Prostate gland (tissue), 2 donors: Measurements from ENCODE around the gene UNC79. TPM values are rescaled to one million over a fixed set of nuclear protein-coding genes. Genes with fewer than 3 reads are reported as not detected.

Experiments
- DNase-seq: peaks from one replicate; pipeline ENCODE4 v3.0.0-alpha.2; 2019; ENCODE audit warnings: low spot score
- H3K27ac ChIP-seq, 2 donors: fragments of 200-600 bp; sonication (generic); 2 replicates each; pipeline ENCODE4 v1.5.1; 2017 to 2019
- H3K27me3 ChIP-seq: fragments of 200-600 bp; sonication (generic); replicated peaks from 2 replicates; pipeline ENCODE4 v1.5.1; 2019; ENCODE audit not compliant: insufficient read depth
- H3K36me3 ChIP-seq, 2 donors: fragments of 200-600 bp; sonication (generic); 1 replicate in 1 of 2; 2 replicates in 1 of 2; pipeline versions ENCODE4 v1.5.1 to v1.8.1; 2017 to 2019
- H3K4me1 ChIP-seq: fragments of 200-600 bp; sonication (generic); replicated peaks from 2 replicates; pipeline ENCODE4 v1.5.1; 2019
- H3K4me3 ChIP-seq, 2 donors: fragments of 200-600 bp; sonication (generic); 2 replicates each; pipeline ENCODE4 v1.5.1; 2017 to 2019
- H3K9me3 ChIP-seq: fragments of 200-600 bp; sonication (generic); 2 replicates; pipeline ENCODE4 v1.5.1; 2017
- POLR2A ChIP-seq: fragments of 450-650 bp; IDR thresholded peaks from one replicate; pipeline ENCODE4 v1.6.1; 2016; ENCODE audit warnings: antibody characterized with exemption, mild to moderate bottlenecking
- POLR2AphosphoS5 ChIP-seq: sonication (generic); formaldehyde crosslinking; IDR thresholded peaks from one replicate; pipeline ENCODE4 v1.6.1; 2017; ENCODE audit warnings: antibody characterized with exemption
- WGBS: methylation state at CpG from one replicate; pipeline ENCODE4 v1.1.5; 2018; 5-methylcytosine and 5-hydroxymethylcytosine counted together
- intact Hi-C: fragments of 100-400 bp; cut with DNase I; formaldehyde crosslinking; loops from one replicate; pipeline ENCODE4 v1.14.2; 2022
- total RNA-seq, 2 donors: library from RNA; depleted of rRNA; stranded (reverse); fragments of >200 nt; gene quantifications; one replicate each; pipeline ENCODE4 v1.1.0, GENCODE V29; 2016
- TF ChIP-seq, protein P1 (sequence below), 4 experiments: fragments of 200-600 bp in 2 of 4; fragments of 450-650 bp in 2 of 4; sonication (generic) in 2 of 4; IDR thresholded peaks; 1 replicate in 3 of 4; 2 replicates in 1 of 4; pipeline ENCODE4 v1.5.1; 2016 to 2019; ENCODE audit warnings: antibody characterized with exemption in 4 of 4, mild to moderate bottlenecking in 2 of 4, moderate library complexity in 2 of 4

Gene UNC79
- total RNA-seq, 2 donors from 2014 or later = 0.32 to 1.0 TPM

DNA sequence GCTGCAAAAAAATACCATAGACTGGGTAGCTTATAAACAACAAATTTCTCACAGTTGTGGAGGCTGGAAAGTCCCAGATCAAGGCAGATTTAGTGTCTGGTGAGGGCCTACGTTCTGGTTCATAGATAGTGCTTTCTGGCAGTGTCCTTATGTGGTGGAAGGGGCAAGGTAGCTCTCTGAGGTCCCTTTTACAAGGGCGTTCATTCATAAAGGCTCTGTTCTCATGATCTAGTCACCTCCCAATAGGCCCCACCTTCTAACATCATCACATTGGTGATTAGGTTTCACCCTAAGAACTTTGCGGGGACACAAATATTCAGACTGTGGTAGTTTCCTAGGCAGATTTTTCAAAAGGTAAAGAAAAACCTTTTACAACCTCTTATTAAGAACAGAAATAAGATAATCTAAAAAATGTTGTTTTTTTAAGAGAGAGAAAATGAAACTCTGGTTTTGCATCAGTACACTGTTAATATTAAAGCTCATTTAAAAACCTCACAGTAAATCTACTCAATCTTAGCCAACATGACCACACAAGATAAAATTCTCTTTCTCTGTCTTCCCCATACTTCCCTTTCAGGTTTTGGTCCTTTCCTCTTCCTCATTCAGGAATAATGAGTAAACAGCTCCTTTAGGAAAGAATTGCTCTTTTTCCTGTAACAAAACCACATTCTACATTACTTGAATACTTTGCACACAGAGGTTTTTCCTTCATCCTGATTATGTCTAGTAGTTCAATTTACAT is 117.5 kb downstream of the UNC79 start:
- Histone ChIP-seq H3K4me1 (no peaks in the 10 kb centered on the region), H3K36me3 (no peaks in the 10 kb centered on the region), H3K27me3 (no peaks in the 10 kb centered on the region), H3K27ac (no peak overlapping the region), H3K4me3 (no peak overlapping the region), H3K9me3 (no peaks in the 10 kb centered on the region)
- no peak for DNase-seq
- 71% methylated on average over 3 of the region's 3 CpGs for WGBS
- TF ChIP-seq POLR2AphosphoS5 = no peak
- intact Hi-C loops = no loop called here

DNA sequence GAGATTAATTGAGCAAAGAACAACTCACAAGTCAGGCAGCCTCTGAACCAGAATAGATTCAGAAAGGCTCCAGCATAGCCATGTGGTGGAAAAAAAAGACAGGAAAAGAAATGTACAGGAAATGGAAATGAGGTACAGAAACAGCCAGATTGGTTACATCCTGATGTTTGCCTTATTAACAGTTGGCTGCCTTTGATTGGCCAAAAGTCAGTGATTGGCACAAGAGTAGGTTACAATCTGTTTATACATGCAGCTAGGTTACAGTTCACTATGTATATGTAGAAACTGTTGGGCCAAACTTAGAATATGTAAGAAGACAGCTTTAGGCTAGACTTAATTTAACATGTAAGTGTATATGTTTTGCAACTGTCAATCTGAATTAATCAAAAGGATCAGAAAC is 118.9 kb downstream of the UNC79 start:
- intact Hi-C loops = no loop called here
- TF ChIP-seq, protein P1, sequence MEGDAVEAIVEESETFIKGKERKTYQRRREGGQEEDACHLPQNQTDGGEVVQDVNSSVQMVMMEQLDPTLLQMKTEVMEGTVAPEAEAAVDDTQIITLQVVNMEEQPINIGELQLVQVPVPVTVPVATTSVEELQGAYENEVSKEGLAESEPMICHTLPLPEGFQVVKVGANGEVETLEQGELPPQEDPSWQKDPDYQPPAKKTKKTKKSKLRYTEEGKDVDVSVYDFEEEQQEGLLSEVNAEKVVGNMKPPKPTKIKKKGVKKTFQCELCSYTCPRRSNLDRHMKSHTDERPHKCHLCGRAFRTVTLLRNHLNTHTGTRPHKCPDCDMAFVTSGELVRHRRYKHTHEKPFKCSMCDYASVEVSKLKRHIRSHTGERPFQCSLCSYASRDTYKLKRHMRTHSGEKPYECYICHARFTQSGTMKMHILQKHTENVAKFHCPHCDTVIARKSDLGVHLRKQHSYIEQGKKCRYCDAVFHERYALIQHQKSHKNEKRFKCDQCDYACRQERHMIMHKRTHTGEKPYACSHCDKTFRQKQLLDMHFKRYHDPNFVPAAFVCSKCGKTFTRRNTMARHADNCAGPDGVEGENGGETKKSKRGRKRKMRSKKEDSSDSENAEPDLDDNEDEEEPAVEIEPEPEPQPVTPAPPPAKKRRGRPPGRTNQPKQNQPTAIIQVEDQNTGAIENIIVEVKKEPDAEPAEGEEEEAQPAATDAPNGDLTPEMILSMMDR (IDR thresholded peaks at IDR 0.05) = no peak
- no peaks in the 10 kb centered on the region for H3K4me1 ChIP-seq
- no peak overlapping the region for H3K4me3 ChIP-seq
- H3K27ac ChIP-seq = no peak overlapping the region
- no peaks in the 10 kb centered on the region for H3K27me3 ChIP-seq
- H3K36me3 ChIP-seq = no peaks in the 10 kb centered on the region
- no peaks in the 10 kb centered on the region for H3K9me3 ChIP-seq
- no peak for DNase-seq

DNA sequence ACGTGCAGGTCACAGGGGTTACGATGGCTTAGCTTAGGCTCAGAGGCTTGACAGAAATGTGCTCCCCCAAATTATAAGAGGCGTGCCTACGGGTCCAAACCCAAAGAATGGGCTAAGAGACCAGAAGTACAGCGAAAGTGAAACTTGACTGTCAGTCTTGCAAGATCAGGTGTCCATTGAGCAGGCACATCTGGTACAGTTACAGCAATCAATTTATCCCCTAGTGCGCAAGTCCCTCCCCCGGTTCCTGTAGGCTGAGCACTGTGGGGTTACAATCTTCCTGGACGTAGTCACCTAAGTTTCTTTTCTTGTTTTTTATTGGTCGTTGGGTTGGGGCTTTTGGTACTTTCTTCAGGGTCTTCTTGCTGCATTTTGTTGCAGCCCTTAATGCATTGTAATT is 134.2 kb downstream of the UNC79 start:
- no peak overlapping the region for H3K4me3 ChIP-seq
- TF ChIP-seq POLR2AphosphoS5 (no peak), POLR2A (no peak)
- TF ChIP-seq, protein P1 (IDR thresholded peaks at IDR 0.05) = no peak
- no peaks in the 10 kb centered on the region for H3K27me3 ChIP-seq
- H3K27ac ChIP-seq = no peak overlapping the region
- H3K4me1 ChIP-seq = no peaks in the 10 kb centered on the region
- H3K9me3 ChIP-seq = no peaks in the 10 kb centered on the region
- no peak for DNase-seq
- WGBS = 81% methylated on average over 9 of the region's 9 CpGs
- intact Hi-C loops = no loop called here
- H3K36me3 ChIP-seq = no peaks in the 10 kb centered on the region

DNA sequence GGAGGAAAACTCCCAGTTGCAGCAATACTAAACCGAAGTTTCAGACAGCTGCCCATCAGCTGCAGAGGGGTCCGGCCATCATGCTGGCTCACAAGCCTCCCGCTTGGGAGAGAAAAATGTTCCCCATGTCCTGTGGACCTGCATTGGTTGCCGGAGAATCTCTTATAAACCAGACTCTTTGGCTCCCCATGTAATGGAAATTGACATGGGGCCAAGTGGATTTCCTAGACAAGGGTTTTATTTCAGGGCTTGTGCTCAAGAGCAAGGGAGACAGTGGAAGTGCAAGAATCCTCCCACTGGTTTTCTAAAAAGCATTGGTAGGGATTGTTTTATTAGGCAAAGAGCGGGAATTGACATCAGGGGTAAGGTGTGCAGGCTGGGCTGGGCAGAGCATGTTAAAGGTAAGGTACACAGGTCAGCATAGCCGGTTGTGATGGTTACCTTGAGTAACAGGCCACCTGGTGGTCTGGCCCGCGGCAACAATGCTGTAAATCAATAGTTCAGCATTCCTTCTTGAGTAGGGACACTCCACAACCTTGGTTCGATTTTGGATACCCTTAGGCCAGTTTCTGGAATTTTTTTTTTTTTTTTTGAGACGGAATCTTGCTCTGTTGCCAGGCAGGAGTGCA is 135.4 kb downstream of the UNC79 start:
- Histone ChIP-seq H3K9me3 (no peaks in the 10 kb centered on the region), H3K4me3 (no peak overlapping the region), H3K27ac (no peak overlapping the region), H3K4me1 (no peaks in the 10 kb centered on the region), H3K27me3 (no peaks in the 10 kb centered on the region), H3K36me3 (no peaks in the 10 kb centered on the region)
- DNase-seq = no peak
- 83% methylated on average over 10 of the region's 10 CpGs for WGBS
- intact Hi-C loops = no loop called here
- TF ChIP-seq POLR2A (no peak), POLR2AphosphoS5 (no peak)
- TF ChIP-seq, protein P1 (IDR thresholded peaks at IDR 0.05) = no peak

DNA sequence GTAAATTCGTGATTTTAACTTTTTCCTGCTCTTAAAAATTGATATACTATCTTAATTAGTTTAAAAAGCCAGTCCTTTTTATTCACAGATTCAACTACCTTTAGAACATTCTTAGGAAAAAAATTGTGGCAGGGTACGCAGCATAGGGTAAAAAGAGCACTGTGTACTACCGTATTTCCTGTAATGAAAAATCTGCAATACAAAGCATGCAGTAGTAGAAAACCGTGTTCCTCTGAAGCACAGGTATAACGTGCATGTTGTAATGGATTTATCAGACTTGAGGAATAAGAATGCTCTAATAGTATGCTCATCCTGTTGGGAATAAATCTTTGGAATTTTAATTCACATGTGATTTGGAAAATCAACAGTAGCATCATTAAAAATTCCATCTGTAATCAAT is 140.5 kb downstream of the UNC79 start:
- 81% methylated on average over 5 of the region's 5 CpGs for WGBS
- H3K36me3 ChIP-seq = no peaks in the 10 kb centered on the region
- H3K9me3 ChIP-seq = no peaks in the 10 kb centered on the region
- no peak overlapping the region for H3K27ac ChIP-seq
- H3K4me3 ChIP-seq = no peak overlapping the region
- intact Hi-C loops = no loop called here
- no peaks in the 10 kb centered on the region for H3K27me3 ChIP-seq
- TF ChIP-seq, protein P1 (IDR thresholded peaks at IDR 0.05) = no peak
- no peak for TF ChIP-seq POLR2AphosphoS5
- TF ChIP-seq POLR2A = no peak
- no peaks in the 10 kb centered on the region for H3K4me1 ChIP-seq
- no peak for DNase-seq
